ENCODE results near the gene LRP5.

- TF ChIP-seq, protein P1, sequence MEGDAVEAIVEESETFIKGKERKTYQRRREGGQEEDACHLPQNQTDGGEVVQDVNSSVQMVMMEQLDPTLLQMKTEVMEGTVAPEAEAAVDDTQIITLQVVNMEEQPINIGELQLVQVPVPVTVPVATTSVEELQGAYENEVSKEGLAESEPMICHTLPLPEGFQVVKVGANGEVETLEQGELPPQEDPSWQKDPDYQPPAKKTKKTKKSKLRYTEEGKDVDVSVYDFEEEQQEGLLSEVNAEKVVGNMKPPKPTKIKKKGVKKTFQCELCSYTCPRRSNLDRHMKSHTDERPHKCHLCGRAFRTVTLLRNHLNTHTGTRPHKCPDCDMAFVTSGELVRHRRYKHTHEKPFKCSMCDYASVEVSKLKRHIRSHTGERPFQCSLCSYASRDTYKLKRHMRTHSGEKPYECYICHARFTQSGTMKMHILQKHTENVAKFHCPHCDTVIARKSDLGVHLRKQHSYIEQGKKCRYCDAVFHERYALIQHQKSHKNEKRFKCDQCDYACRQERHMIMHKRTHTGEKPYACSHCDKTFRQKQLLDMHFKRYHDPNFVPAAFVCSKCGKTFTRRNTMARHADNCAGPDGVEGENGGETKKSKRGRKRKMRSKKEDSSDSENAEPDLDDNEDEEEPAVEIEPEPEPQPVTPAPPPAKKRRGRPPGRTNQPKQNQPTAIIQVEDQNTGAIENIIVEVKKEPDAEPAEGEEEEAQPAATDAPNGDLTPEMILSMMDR (IDR thresholded peaks at IDR 0.05), result no peak
- no peak for TF ChIP-seq POLR2A (IDR thresholded peaks at IDR 0.05)
Observed at GRCh38 chr11:68313574-68314202, 1.3 kb downstream of the LRP5 start.
